GM10847 (cell line): ENCODE data around the gene XXYLT1.

Source experiments
- POLR2A ChIP-seq: IDR thresholded peaks from 2 replicates; pipeline ENCODE4 v1.6.1; 2011; ENCODE audit not compliant: insufficient read length; ENCODE audit errors: extremely low read depth

XXYLT1 gene

DNA sequence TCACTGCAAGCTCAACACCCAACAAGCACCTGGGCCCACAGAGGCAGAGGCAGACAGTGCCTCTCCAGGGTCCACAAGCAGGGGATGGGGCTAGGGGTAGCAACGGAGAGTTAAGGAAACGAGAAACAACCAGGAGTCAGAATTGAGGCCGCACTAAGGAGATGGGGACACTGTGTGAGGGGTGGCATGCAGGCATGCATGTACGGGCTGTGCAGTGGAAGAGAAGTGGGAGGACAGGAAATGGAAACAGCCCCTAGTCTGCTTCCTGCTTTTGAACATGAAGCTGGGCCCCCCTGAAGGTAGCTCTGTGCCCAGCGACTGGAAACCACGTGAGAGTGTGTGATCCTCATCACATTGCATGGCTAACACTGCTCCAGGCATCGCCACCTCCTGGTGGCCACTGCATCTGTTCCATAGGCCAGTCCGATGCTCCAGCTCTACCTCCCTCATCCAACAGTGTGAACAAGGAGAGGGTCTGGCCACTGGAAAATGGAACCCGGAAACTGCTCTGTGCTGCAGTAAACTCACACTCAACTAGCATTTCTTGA, 44.0 kb downstream of the XXYLT1 start:
- TF ChIP-seq POLR2A, result no peak

DNA sequence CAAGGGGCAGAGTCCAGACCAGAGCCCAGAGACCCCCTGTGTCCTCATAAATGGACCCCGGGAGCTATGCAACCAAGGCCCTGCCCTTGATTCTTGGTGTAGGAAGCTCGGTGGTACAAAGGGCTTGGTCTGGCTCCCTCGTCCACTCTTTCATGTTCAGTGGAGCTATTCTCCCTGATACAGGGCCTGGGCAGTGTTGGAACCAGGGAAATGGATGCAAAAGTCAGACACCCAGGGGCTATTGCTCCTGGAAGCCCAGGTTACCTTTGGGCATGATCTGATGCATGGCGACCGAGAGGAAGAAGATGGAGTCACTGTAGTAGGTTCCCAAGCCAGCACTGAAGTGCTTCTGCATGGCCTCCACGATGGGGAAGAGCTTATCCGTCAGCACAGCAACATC, 44.5 kb downstream of the XXYLT1 start:
- no peak for TF ChIP-seq POLR2A

DNA sequence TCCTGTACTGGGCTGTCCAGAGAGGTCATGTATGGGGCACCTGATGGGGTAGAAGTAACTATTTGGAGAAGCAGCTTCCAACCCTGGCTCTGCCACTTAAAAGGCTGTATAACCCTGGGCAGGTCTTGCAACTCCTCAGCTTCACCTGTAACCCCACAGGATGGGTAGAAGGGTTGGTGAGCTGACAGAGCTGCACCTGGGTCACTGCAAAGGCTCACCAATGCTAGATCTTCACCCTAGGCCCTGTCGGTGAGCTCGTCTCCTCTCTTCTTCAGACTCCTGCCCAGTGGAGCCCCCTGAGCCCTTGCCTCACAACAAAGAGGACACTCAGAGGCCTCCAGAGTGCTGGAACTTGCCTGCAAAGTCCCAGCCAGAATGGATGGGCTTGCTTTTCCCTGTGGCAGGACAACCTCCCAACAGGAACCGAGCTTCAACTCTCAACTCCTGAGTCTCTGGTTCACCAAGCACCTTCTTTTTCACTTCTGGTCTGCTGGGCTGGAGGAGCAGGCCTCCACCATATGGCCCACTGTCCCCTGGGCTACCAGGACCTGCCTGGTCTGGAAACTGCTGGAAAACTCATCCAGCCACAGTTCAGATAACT, 45.9 kb downstream of the XXYLT1 start:
- no peak for TF ChIP-seq POLR2A

- no peak for TF ChIP-seq POLR2A
Observed at GRCh38 chr3:195224156-195224979, 46.6 kb downstream of the XXYLT1 start.

- no peak for TF ChIP-seq POLR2A
Observed at GRCh38 chr3:195221876-195222617, 48.9 kb downstream of the XXYLT1 start.

DNA sequence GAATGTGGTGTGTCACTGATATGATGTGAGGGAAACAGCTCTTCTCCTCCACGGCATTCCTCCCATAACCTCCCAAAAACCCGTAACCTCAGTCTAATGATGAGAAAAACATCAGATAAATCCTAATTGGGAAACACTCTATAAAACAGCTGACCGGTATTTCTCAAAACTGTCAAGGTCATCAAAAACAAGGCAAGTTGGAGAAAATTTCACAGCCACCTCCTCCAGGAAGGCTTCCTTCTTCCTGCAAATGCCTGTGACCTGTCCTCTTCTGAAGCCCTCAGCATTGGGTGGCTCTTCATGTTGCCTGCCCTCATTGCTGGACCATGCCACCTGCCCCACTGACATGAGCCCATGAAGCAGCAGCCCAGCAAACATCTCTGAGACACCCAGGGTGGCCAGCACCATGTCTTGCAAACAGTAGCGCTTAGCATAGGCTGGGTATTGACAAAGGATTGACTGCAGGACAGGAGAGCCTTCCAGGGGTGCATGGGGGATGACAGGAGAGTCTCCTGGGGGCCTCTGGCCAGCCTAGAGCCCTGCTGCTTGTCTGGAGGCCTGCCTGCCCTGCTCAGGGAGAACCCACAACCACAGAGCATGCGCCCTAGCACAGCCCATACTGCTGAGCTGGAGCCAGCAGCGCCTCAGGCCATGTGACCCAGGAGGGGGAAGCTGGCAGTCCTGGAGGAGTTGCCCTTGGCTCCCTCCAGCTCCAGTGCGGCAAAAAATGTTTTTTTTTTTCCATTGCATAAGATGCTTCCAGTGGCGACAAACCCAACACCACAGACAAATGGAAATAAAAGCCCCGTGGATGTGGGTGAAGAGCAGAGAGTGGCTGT, 49.7 kb downstream of the XXYLT1 start:
- no peak for TF ChIP-seq POLR2A

DNA sequence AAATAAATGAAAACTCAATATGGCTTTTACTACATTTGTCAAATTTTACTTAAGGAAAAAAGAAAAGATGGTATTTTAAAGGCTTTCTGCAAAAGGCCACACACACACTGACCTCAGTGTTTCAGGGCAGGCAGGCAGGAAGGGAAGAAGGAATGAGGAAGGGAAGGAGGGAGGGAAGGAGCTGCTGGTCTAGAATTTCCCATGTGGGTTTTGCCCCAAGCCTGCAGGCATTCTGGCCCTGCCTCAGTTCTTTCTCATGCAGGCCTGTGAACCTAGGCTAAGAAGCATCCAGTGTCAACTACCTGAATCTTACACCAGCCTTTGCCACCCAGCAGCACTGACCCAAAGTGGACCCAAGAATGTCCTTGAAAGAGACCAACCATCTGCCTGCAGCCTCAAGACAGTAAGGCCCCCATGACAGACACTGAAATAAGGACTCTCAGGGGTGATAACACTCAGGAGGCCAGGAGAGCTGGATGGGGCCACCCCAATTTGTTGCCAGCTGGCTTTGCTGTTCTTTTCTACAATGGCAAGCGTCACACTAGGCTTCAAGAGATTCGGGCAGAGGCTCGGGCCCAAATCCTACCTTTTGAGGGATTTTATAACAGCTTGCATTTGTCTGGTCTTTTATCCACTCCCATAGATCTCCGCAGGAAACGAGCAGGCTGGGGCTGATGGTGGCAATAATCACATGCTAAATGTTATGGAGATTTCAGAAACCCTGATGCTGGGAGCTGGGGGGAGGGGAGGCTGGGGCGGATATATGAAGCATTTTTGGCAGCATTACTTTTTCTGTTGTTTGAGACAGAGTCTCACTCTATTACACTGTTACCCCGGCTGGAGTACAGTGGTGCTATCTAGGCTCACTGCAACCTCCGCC, 51.4 kb downstream of the XXYLT1 start:
- TF ChIP-seq POLR2A, result no peak

GRCh38 chr3:195214381-195214780, 56.6 kb downstream of the XXYLT1 start:
- no peak for TF ChIP-seq POLR2A

- TF ChIP-seq POLR2A, result no peak
Observed at GRCh38 chr3:195213639-195214315, 57.2 kb downstream of the XXYLT1 start.

DNA sequence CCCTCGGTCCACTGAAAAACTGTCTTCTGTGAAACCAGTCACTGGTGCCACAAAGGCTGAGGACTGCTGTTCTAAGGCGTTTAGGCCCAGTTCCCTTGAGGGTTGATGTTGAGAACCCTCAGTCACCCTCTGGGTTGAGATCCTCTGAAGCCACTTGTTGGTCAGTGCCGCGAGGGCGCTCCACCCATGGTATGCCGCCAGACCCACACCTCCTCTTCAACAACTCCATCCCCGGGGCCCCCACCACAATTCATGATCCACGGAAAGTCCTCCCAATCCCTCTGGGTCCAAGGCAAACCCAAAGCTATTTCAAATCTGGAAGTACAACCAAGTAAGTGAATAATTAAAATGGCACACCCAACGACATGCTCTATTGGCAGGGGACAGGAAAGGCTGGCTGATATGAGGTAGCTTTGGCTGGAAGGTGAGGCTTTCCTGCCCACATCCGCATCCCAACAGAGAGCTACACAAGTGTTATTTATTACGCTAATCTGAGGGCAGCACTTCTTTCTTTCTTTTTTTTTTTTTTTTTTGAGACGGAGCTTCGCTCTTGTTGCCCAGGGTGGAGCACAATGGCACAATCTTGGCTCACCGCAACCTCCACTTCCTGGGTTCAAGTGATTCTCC, 58.1 kb downstream of the XXYLT1 start:
- no peak for TF ChIP-seq POLR2A

GRCh38 chr3:195212033-195212748, 58.8 kb downstream of the XXYLT1 start:
- TF ChIP-seq POLR2A, result no peak

DNA sequence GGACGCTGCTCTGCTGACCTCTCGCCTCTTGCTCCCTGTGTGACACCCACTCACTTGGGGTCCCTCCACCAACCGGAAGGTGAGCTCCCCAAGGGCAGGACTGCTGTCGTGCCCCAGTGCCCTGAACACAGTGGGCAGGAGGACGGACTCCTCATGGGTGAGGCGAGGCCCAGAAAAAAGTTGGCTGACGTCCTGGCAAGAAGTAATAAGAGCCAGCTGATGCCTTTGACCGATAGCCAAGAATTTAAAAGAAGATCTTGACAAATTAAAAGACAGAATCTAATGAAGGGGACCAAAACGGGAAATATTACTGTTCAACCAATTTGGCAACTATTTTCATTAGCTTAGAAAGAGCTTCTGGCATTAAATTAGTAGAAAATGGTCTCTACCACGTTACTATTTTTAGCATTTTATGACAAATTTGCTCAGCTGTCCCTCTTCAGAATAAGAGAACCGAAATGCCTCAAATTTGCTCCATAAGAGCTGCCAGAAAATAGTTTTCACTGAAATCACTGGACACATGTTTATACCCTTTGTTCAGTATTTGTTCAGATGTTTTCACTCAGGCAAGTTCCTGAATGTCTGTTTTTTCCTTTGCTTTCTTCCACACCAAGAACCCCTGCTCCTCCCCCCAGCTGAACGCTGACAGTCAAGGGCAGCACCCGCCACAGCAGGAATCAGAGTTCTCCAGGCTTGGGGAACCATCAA, 60.5 kb downstream of the XXYLT1 start:
- no peak for TF ChIP-seq POLR2A

- no peak for TF ChIP-seq POLR2A
Observed at GRCh38 chr3:195209847-195210265, 61.1 kb downstream of the XXYLT1 start.
